SH-SY5Y (cell line): ENCODE measurements around the gene A1BG.

Experiments used
- GATA2 ChIP-seq: IDR thresholded peaks from 2 replicates; pipeline ENCODE4 v1.6.1; 2011; ENCODE audit warnings: mild to moderate bottlenecking, low read depth, low read length
- GATA3 ChIP-seq: IDR thresholded peaks from 2 replicates; pipeline ENCODE4 v1.6.1; 2011; ENCODE audit warnings: low read depth, mild to moderate bottlenecking, low read length, moderate library complexity

DNA sequence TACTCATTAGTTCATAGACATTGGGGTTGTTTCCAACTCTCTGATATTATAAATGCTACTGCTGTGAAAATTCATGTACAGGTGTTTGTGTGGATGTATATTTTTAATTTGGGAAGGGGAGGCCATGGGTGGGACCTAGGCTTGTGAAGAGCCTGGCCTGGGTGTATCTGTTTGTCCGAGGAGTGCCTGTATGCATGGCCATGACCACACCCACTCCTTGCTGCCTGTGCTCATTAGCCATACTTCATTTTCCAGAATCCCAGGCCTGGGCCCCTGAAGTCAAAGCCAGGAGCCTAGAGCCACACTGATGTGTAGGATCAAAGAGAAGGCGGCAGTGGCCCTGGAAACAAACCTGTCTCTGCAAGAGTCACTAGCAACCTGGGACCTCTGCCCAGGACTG lies 37.7 kb downstream of the A1BG start:
- TF ChIP-seq GATA3 (no peak), GATA2 (no peak)
